Activated gamma-delta T cell treated with Interleukin-2 at 50 U/mL for 16 hours (primary cell): ENCODE measurements around the gene IL1RN.

ENCODE experiments used
- DNase-seq: peaks from one replicate; pipeline ENCODE4 v3.0.0-alpha.2; 2020

Gene IL1RN

GRCh38 chr2:113157118-113157896 is 29.9 kb downstream of the IL1RN start:
- peak; percentile 38 for DNase-seq

- DNase-seq = no peak
These were observed 30.7 kb downstream of the IL1RN start for GRCh38 chr2:113157897-113158753.

- DNase-seq = no peak
These were observed 31.6 kb downstream of the IL1RN start for GRCh38 chr2:113158884-113159553.

GRCh38 chr2:113160248-113160647 is 32.9 kb downstream of the IL1RN start:
- DNase-seq = no peak

GRCh38 chr2:113160962-113161361 is 33.6 kb downstream of the IL1RN start:
- no peak for DNase-seq

GRCh38 chr2:113162173-113162572 is 34.8 kb downstream of the IL1RN start:
- no peak for DNase-seq

GRCh38 chr2:113162869-113163268 is 35.5 kb downstream of the IL1RN start:
- no peak for DNase-seq

GRCh38 chr2:113164215-113164929 is 37.0 kb downstream of the IL1RN start:
- no peak for DNase-seq

GRCh38 chr2:113164930-113165585 is 37.7 kb downstream of the IL1RN start:
- no peak for DNase-seq

- no peak for DNase-seq
These were observed 38.8 kb downstream of the IL1RN start for GRCh38 chr2:113166187-113166645.

- no peak for DNase-seq
These were observed 39.9 kb downstream of the IL1RN start for GRCh38 chr2:113167115-113167932.

GRCh38 chr2:113167962-113168340 is 40.6 kb downstream of the IL1RN start:
- no peak for DNase-seq

GRCh38 chr2:113169002-113169530 is 41.7 kb downstream of the IL1RN start:
- DNase-seq = peak; percentile 41

- no peak for DNase-seq
These were observed 42.2 kb downstream of the IL1RN start for GRCh38 chr2:113169586-113169985.

GRCh38 chr2:113171334-113172075 is 44.1 kb downstream of the IL1RN start:
- DNase-seq = no peak

- no peak for DNase-seq
These were observed 45.5 kb downstream of the IL1RN start for GRCh38 chr2:113172721-113173541.

GRCh38 chr2:113173542-113174375 is 46.4 kb downstream of the IL1RN start, which contains the start of gene PSD4:
TSS of gene PSD4 (plus strand) at chr2:113173971. CDS start at chr2:113182457, 8,486 bp downstream.
- DNase-seq = peak; percentile 90

- no peak for DNase-seq
These were observed 47.0 kb downstream of the IL1RN start for GRCh38 chr2:113174376-113174750.
